ENCODE results near the gene ZDHHC24.
"Not testable (repeated sequence)": the region's sequence is repeated elsewhere in the genome, so short reads cannot be mapped to it uniquely, and the experiment has no call there.

- not testable (repeated sequence) for TF ChIP-seq CTCF, POLR2A (IDR thresholded peaks at IDR 0.05)
Observed at GRCh38 chr11:66582565-66583147, 36.8 kb upstream of the ZDHHC24 start.
